K562 (cell line): ENCODE data around the gene KDM2B. TPM values are rescaled to one million over a fixed set of nuclear protein-coding genes. Genes with fewer than 3 reads are reported as not detected.
A peak's percentile ranks its signal among the peaks of the same experiment; 100 is the strongest.

Source experiments
- ATF4 ChIP-seq: fragments of 450-650 bp; formaldehyde crosslinking; IDR thresholded peaks from 2 replicates; pipeline ENCODE4 v1.4.0; 2022; ENCODE audit warnings: mild to moderate bottlenecking, moderate library complexity
- BACH1 ChIP-seq: fragments of 200-800 bp; sonication (Bioruptor generic); IDR thresholded peaks from 2 replicates; pipeline ENCODE4 v1.6.1; 2016; ENCODE audit warnings: missing genetic modification characterization, missing compliant biosample characterization
- CCAR2 ChIP-seq: fragments of 200-400 bp; formaldehyde crosslinking; IDR thresholded peaks from 2 replicates; pipeline ENCODE4 v1.6.1; 2017; ENCODE audit warnings: mild to moderate bottlenecking, low read depth, low read length
- CEBPZ ChIP-seq: fragments of 150-350 bp; IDR thresholded peaks from 2 replicates; pipeline ENCODE4 v1.6.1; 2014; ENCODE audit warnings: low read depth, mild to moderate bottlenecking, low read length, borderline replicate concordance
- CHCHD3 ChIP-seq: fragments of 250-450 bp; sonication (Bioruptor Pico); IDR thresholded peaks from 2 replicates; pipeline ENCODE4 v2.1.2; 2022; ENCODE audit warnings: mild to moderate bottlenecking
- E2F6 ChIP-seq, 2 experiments: IDR thresholded peaks; 2 replicates each; pipeline ENCODE4 v1.6.1; 2011; ENCODE audit warnings: borderline replicate concordance in 1 of 2, control low read depth in 1 of 2, low read depth in 1 of 2, low read length in 1 of 2, mild to moderate bottlenecking in 1 of 2, mixed read lengths in 1 of 2, moderate library complexity in 1 of 2; ENCODE audit not compliant: insufficient read depth in 1 of 2, insufficient read length in 1 of 2, poor library complexity in 1 of 2, severe bottlenecking in 1 of 2; ENCODE audit errors: extremely low read depth in 1 of 2
- ELK1 ChIP-seq: sonication (generic); formaldehyde crosslinking; IDR thresholded peaks from 2 replicates; pipeline ENCODE4 v1.8.1; 2022; ENCODE audit warnings: missing genetic modification reagents
- ETV1 ChIP-seq: fragments of 450-650 bp; conservative IDR thresholded peaks from 2 replicates; pipeline ENCODE4 v1.6.1; 2016; ENCODE audit warnings: missing genetic modification characterization, control low read depth, low read depth, missing compliant biosample characterization
- HNRNPLL ChIP-seq: fragments of 200-400 bp; formaldehyde crosslinking; IDR thresholded peaks from 2 replicates; pipeline ENCODE4 v1.6.1; 2017; ENCODE audit warnings: low read length, low read depth, mild to moderate bottlenecking; ENCODE audit not compliant: poor library complexity, severe bottlenecking
- HOXB6 ChIP-seq: fragments of 250-450 bp; sonication (Bioruptor Pico); IDR thresholded peaks from 2 replicates; pipeline ENCODE4 v1.5.1; 2022; ENCODE audit warnings: mild to moderate bottlenecking, borderline replicate concordance
- ILK ChIP-seq: fragments of 450-650 bp; IDR thresholded peaks from 2 replicates; pipeline ENCODE4 v1.6.1; 2016; ENCODE audit warnings: missing genetic modification characterization, low read depth, mild to moderate bottlenecking, missing compliant biosample characterization, moderate library complexity, borderline replicate concordance
- KAT7 ChIP-seq: sonication (generic); formaldehyde crosslinking; IDR thresholded peaks from 2 replicates; pipeline ENCODE4 v1.8.0; 2022; ENCODE audit warnings: missing genetic modification reagents, mild to moderate bottlenecking, borderline replicate concordance
- NR2F6 ChIP-seq: fragments of 450-650 bp; formaldehyde crosslinking; IDR thresholded peaks from 2 replicates; pipeline ENCODE4 v1.4.0; 2020; ENCODE audit warnings: mild to moderate bottlenecking
- SIN3B ChIP-seq: fragments of 450-650 bp; IDR thresholded peaks from 2 replicates; pipeline ENCODE4 v1.6.1; 2017; ENCODE audit warnings: low read depth, mild to moderate bottlenecking, moderate library complexity
- SNAPC5 ChIP-seq: fragments of 250-450 bp; sonication (Bioruptor Pico); IDR thresholded peaks from 2 replicates; pipeline ENCODE4 v1.8.0; 2021; ENCODE audit warnings: moderate library complexity, mild to moderate bottlenecking, inconsistent platforms
- USF1 ChIP-seq: sonication (generic); formaldehyde crosslinking; IDR thresholded peaks from 2 replicates; pipeline ENCODE4 v1.9.0; 2022; ENCODE audit warnings: mild to moderate bottlenecking, missing genetic modification reagents
- ZNF263 ChIP-seq: sonication (generic); formaldehyde crosslinking; IDR thresholded peaks from 2 replicates; pipeline ENCODE4 v1.8.0; 2022; ENCODE audit warnings: mild to moderate bottlenecking, missing genetic modification reagents, borderline replicate concordance
- ZNF311 ChIP-seq: fragments of 250-450 bp; sonication (Bioruptor Pico); IDR thresholded peaks from 2 replicates; pipeline ENCODE4 v1.4.0; 2020; ENCODE audit warnings: mild to moderate bottlenecking, moderate library complexity
- ZNF695 ChIP-seq: fragments of 450-650 bp; formaldehyde crosslinking; IDR thresholded peaks from 2 replicates; pipeline ENCODE4 v1.4.0; 2020; ENCODE audit warnings: mild to moderate bottlenecking, moderate library complexity
- polyA plus RNA-seq, 8 experiments: library from polyadenylated mRNA; depleted of rRNA in 4 of 8; stranded (reverse) in 5 of 8; unstranded in 3 of 8; fragments of >200 nt; fragmentation: Nextera tagmentation in 2 of 8; fragmentation: Illumina TruSeq in 1 of 8; extraction: Ambion mirVana in 2 of 8; extraction: Trizol in 1 of 8; gene quantifications; 2 replicates each; pipeline versions ENCODE4 v1.2.1 to v1.2.3, GENCODE V29; 2011 to 2014; ENCODE audit warnings: inconsistent platforms in 1 of 8, missing spikeins in 1 of 8
- total RNA-seq, 7 experiments: library from RNA; depleted of rRNA in 6 of 7; stranded (reverse); fragments of >200 nt in 6 of 7; fragmentation: Illumina TruSeq in 2 of 7; extraction: Trizol in 2 of 7; gene quantifications; 2 replicates each; pipeline versions ENCODE4 v1.2.1 to v1.2.3, GENCODE V29; 2011 to 2021; ENCODE audit warnings: low replicate concordance in 1 of 7

Gene KDM2B
- total and polyA plus RNA-seq, 9 of the 15 experiments (the other 6 are each of a cell fraction or from before 2014, with no cell fraction given) = 7.4 to 50.5 (median 22.5) TPM

GRCh38 chr12:121579981-121580868, 598 bp downstream of the KDM2B start (continued):
- TF ChIP-seq USF1 (CRISPR knock-in tag) (no peak), HNRNPLL (peak; percentile 18), ZNF263 (CRISPR knock-in tag) (no peak), CHCHD3 (CRISPR knock-in tag) (no peak), BACH1 (tag) (no peak), ILK (tag) (no peak), KAT7 (CRISPR knock-in tag) (no peak), E2F6 (IDR thresholded peaks at IDR 0.05; ENCODE audit: borderline replicate concordance in 1 of 2, extremely low read depth in 1 of 2, insufficient read depth in 1 of 2, insufficient read length in 1 of 2, low read depth in 1 of 2, low read length in 1 of 2, poor library complexity in 1 of 2, severe bottlenecking in 1 of 2) (peak; percentile 16 to 68), ETV1 (no peak), SNAPC5 (no peak), CEBPZ (no peak), ZNF695 (no peak), ZNF311 (no peak), SIN3B (no peak), HOXB6 (CRISPR knock-in tag) (no peak), ELK1 (CRISPR knock-in tag) (no peak), CCAR2 (no peak), NR2F6 (CRISPR knock-in tag) (no peak), ATF4 (CRISPR knock-in tag) (no peak)
